ENCODE results near the gene KIF24. TPM values are rescaled to one million over a fixed set of nuclear protein-coding genes. Genes with fewer than 3 reads are reported as not detected.
A peak's percentile ranks its signal among the peaks of the same experiment; 100 is the strongest.
"Not testable (repeated sequence)": the region's sequence is repeated elsewhere in the genome, so short reads cannot be mapped to it uniquely, and the experiment has no call there.

KIF24 gene
- under 1 TPM; 0.34 to 0.59 TPM for total RNA-seq
- long read RNA-seq, partial matches to known transcripts = 0 of 1 reads
- long read RNA-seq, other reads (novel, unspliced or antisense) = 1 of 1 reads

- peak; percentile 97 for DNase-seq
- intact Hi-C loops (cut with DNase I) = no loop called here
- peak; percentile 97 to 98 for ATAC-seq
Observed at GRCh38 chr9:34328987-34329832, at the start of gene KIF24, which contains the start of gene NUDT2. TSS of gene KIF24 (minus strand) at chr9:34329268. CDS start at chr9:34311346, 17,922 bp downstream. TSS of gene NUDT2 (plus strand) at chr9:34329569. CDS start at chr9:34339040, 9,471 bp downstream.

GRCh38 chr9:34378376-34379060 lies 49.5 kb upstream of the KIF24 start:
- intact Hi-C loops (cut with DNase I) = loop anchor here (1.0 to 5.0 kb wide), 2 partner anchors 46 to 47 kb away; no protein-coding TSS in a partner anchor
- no peak for ATAC-seq
- no peak for DNase-seq

DNA sequence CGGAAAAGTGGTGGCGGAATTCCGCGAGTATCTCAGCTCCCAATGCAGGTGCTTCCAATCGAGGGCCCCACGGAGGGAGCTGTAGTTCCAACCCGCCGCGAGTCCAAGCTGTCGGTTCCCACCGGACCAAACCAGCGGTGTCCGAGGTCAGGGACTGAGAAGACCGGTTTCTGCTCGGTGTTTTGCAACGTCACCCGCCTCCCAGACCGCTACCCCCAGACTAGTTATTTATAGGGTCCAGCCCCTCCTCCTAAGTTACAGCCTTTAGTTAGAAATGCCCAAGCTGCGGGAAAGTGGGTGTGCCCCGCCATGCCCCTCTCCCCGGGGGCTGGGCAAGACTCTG lies 48.3 kb upstream of the KIF24 start:
- intact Hi-C loops (cut with DNase I) = loop anchor here in 1 of 2 donors (5.0 kb wide), 1 partner anchor 45 kb away; no protein-coding TSS in a partner anchor
- ATAC-seq = no peak
- DNase-seq = no peak

DNA sequence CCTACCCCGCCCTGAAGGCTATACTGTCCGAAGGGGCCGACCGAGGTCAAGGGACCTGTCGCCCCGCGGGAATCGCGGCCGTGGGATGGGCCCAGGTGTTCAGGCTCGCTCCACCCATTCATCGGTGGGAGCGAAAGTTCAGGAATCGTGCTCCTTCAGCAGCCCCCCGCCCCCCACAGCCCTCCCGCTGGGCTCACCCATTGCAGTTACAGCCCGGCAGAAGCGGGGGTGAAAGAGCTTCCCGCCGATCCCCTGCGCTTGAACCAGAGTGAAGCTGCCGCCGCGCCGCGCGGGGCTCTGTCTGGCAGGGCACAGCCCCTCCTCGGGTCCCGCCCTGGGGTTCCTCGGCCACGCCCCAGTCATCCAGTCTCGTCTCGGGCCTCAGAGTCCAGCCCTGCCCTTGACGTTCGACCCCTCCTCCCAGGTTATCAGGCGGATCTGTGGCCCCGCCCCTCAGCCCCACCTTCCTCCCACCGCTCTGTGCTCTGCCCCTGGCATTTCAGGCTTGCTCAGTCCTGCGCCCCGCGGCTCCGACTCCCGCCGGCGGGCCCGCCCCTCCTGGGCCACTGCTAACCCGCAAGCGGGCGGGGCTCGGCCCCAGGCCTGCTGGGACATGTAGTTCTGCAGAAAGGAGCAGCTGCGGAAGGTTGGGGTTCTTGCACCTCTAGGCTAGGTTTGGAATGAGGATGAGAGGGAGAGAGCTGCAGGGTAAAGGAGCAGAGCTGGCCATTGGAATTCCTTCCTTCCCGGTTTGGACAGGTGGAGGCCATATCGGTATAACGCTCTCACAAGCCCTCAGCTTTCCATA lies 47.7 kb upstream of the KIF24 start, which contains the start of gene MYORG:
Gene MYORG (minus strand): TSS at position 303 of the 808 bp plus-strand sequence. CDS start 3,955 bp downstream, outside the sequence.
- intact Hi-C loops (cut with DNase I) = loop anchor here in 1 of 2 donors (5.0 kb wide), 1 partner anchor 44 kb away; no protein-coding TSS in a partner anchor
- DNase-seq = peak; percentile 93
- ATAC-seq = peak; percentile 77 to 83

GRCh38 chr9:34375901-34376595 lies 47.0 kb upstream of the KIF24 start:
- peak; percentile 10 to 36 for ATAC-seq
- intact Hi-C loops (cut with DNase I) = loop anchor here in 1 of 2 donors (5.0 kb wide), 1 partner anchor 44 kb away; no protein-coding TSS in a partner anchor
- DNase-seq = peak; percentile 69

- DNase-seq = no peak
- intact Hi-C loops (cut with DNase I) = loop anchor here in 1 of 2 donors (5.0 kb wide), 1 partner anchor 43 kb away; no protein-coding TSS in a partner anchor
- no peak for ATAC-seq
Observed at GRCh38 chr9:34374905-34375552, 46.0 kb upstream of the KIF24 start.

- ATAC-seq = no peak
- DNase-seq = no peak
- intact Hi-C loops (cut with DNase I) = no loop called here
Observed at GRCh38 chr9:34374339-34374738, 45.3 kb upstream of the KIF24 start.

- DNase-seq (no peak), ATAC-seq (no peak)
- intact Hi-C loops (cut with DNase I) = no loop called here
Observed at GRCh38 chr9:34373749-34374148, 44.7 kb upstream of the KIF24 start.

- intact Hi-C loops (cut with DNase I) = no loop called here
- no peak for DNase-seq
- ATAC-seq = no peak
Observed at GRCh38 chr9:34372467-34373011, 43.5 kb upstream of the KIF24 start.

- ATAC-seq = no peak
- DNase-seq = no peak
- intact Hi-C loops (cut with DNase I) = no loop called here
Observed at GRCh38 chr9:34371886-34372466, 42.9 kb upstream of the KIF24 start.

DNA sequence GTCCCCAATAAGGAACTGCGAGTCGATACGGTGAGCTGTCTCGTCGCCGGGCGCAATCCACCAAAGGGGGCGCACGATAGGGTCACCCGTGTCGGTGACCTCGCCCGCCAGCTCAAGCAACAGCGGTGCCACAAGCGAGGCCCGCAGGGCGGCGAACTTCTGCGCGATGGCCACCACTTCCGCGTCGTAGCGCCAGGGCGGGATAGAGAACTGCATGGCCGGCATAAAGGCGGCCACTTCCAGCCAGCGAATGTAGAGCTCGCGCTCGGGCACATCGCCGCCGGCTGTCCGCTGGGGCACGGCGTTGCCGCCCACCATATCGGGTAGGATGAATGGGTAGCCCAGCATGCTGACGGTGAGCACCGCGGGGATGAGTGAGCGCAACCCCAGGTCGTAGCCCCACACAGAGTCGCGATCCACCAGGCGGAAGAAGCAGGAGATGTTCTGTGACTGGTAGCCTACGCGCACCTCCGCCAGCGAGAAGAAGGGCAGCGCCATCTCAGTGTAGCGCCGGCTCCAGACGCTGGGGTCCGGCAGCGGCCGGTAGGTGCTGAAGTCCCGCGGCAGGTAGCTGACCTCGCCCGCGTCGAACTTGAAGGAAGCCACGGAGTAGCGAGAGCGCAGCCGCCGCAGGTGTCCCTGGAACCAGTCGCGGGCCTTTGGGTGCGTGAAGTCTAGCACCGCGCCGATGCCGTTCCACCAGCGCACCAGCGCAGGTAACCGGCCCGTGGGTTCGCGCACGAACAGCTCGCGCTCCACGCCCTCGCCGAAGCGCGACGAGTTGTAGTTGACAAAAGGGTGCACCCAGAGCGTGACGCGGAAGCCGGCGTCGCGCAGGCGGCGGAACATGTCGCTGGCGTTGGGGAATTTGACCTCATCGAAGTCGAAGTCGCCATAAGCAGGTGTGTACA lies 42.2 kb upstream of the KIF24 start:
- ATAC-seq (no peak), DNase-seq (no peak)
- intact Hi-C loops (cut with DNase I) = no loop called here

DNA sequence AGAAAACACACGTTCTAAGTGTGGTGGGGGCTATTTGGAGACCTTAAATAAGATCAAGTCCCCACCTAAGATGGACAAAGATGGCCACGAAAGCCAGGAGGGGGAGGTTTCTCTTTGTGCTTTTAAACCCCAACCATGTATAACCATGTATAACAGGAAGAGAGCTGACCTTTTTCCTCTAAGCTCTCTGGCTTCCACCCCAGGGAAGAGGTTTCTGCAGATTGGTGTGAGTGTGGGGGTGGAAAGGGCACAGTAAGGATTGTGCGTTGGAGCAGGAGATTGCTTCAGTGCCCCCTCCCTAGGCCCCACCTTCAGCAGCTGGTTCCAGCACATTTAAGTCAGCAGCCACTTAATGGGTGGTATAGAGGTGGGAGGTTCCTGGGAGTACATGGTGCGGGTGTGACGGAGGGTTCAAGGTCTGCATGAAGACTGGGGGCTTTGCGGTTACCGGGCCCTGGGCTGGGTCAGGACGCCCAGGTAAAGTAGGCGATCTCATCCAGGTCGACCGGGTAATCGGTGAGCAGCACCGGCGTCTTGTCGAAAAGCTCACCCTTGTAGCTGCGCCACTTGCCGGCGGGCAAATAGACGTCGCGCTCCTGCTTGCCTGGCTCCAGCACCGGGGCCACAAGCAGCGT lies 41.4 kb upstream of the KIF24 start:
- ATAC-seq (no peak), DNase-seq (no peak)
- intact Hi-C loops (cut with DNase I) = no loop called here

DNA sequence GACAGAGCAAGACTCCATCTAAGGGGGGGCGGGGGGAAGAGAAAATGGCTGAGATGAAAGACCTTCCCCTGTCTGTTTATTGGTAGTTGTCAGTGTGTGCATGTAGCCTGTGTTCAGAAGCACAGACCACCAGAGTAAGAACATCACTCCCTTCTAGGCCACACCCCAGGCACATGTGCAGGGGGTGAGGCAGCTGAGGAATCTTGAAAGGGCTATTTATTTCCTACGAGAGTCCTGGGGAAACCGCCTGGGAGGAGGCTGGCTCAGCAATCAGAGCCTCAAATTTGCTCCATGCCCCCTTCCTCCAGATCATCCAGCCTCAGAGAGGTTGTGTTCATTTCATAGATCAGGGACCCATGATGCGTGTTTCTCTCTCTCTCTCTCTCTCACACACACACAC lies 40.6 kb upstream of the KIF24 start:
- intact Hi-C loops (cut with DNase I) = no loop called here
- DNase-seq (no peak), ATAC-seq (no peak)

GRCh38 chr9:34368796-34369195 lies 39.7 kb upstream of the KIF24 start:
- intact Hi-C loops (cut with DNase I); DNase-seq; ATAC-seq: not testable (repeated sequence)

GRCh38 chr9:34367751-34368410 lies 38.8 kb upstream of the KIF24 start:
- DNase-seq; intact Hi-C loops (cut with DNase I): not testable (repeated sequence)

More at GRCh38 chr9:34367751-34368410, 38.8 kb upstream of the KIF24 start:
- ATAC-seq = not testable (repeated sequence)

Measured in left cardiac atrium (tissue), 4 donors.